CD4-positive, alpha-beta T cell (primary cell): ENCODE measurements around the gene PRAME. TPM values are rescaled to one million over a fixed set of nuclear protein-coding genes. Genes with fewer than 3 reads are reported as not detected.

ENCODE experiments used
- ATAC-seq: fragments of 200-7000 bp; cut with Tn5 transposase; one replicate; pipeline ENCODE4 v1.10.0; 2022; ENCODE audit warnings: mild to moderate bottlenecking; ENCODE audit not compliant: poor library complexity
- CTCF ChIA-PET: fragments of 350-600 bp; sonication (Branson Sonifier 250); formaldehyde crosslinking; loops from one replicate; lab custom pipeline; 2021; ENCODE audit warnings: antibody characterized with exemption, inconsistent platforms; lab: Charles Lee
- POLR2A ChIA-PET: fragments of 350-600 bp; sonication (Branson Sonifier 250); formaldehyde crosslinking; loops from one replicate; lab custom pipeline; 2021; ENCODE audit warnings: antibody characterized with exemption, inconsistent platforms; lab: Charles Lee
- DNase-seq, 14 experiments: peaks; one replicate each; pipeline ENCODE4 v3.0.0-alpha.2; 2013 to 2020; ENCODE audit warnings: mixed read lengths in 2 of 14
- H3K27ac ChIP-seq, 2 donors: one replicate each; pipeline versions ENCODE4 v1.5.1 to v1.7.0; 2013; ENCODE audit warnings: low read length in 2 of 2, low read depth in 1 of 2, mild to moderate bottlenecking in 1 of 2
- H3K27me3 ChIP-seq, 2 experiments: 1 replicate in 1 of 2; 2 replicates in 1 of 2; pipeline versions ENCODE4 v1.6.1 to v1.7.0; 2013; ENCODE audit warnings: low read length in 2 of 2, control low read depth in 1 of 2, mild to moderate bottlenecking in 1 of 2, moderate library complexity in 1 of 2; ENCODE audit not compliant: insufficient read depth in 2 of 2, control insufficient read depth in 1 of 2
- H3K36me3 ChIP-seq: one replicate; pipeline ENCODE4 v1.6.1; 2013; ENCODE audit warnings: low read length, control low read depth; ENCODE audit not compliant: insufficient read depth
- H3K4me1 ChIP-seq: one replicate; pipeline ENCODE4 v1.6.1; 2013; ENCODE audit warnings: low read length, control low read depth; ENCODE audit not compliant: insufficient read depth
- H3K4me3 ChIP-seq: one replicate; pipeline ENCODE4 v1.5.1; 2013; ENCODE audit warnings: mild to moderate bottlenecking, low read length, moderate library complexity
- H3K9me3 ChIP-seq, 2 experiments: 1 replicate in 1 of 2; 2 replicates in 1 of 2; pipeline versions ENCODE4 v1.6.1 to v1.7.0; 2013; ENCODE audit warnings: low read length in 2 of 2, mild to moderate bottlenecking in 2 of 2, control low read depth in 1 of 2, moderate library complexity in 1 of 2; ENCODE audit not compliant: control insufficient read depth in 1 of 2, insufficient read depth in 1 of 2
- H3K27ac Mint-ChIP-seq: one replicate; pipeline ENCODE4 v1.8.0; 2020; ENCODE audit warnings: mixed read lengths
- H3K27me3 Mint-ChIP-seq: one replicate; pipeline ENCODE4 v1.8.0; 2021; ENCODE audit warnings: mixed read lengths
- H3K36me3 Mint-ChIP-seq: one replicate; pipeline ENCODE4 v1.8.0; 2021; ENCODE audit warnings: low read depth, mixed read lengths
- H3K4me1 Mint-ChIP-seq: one replicate; pipeline ENCODE4 v1.8.0; 2021; ENCODE audit warnings: low read depth, mixed read lengths
- H3K4me3 Mint-ChIP-seq: one replicate; pipeline ENCODE4 v1.8.0; 2020; ENCODE audit warnings: mild to moderate bottlenecking, mixed read lengths
- H3K9me3 Mint-ChIP-seq: one replicate; pipeline ENCODE4 v1.8.0; 2020; ENCODE audit warnings: mixed read lengths
- intact Hi-C, 2 experiments: fragments of 100-400 bp; cut with DNase I in 1 of 2; cut with micrococcal nuclease in 1 of 2; formaldehyde crosslinking; loops; one replicate each; pipeline versions ENCODE4 v1.15.1 to v1.9.0; 2023 to 2025; cut with DNase I, micrococcal nuclease
- total RNA-seq, 174 experiments: library from RNA in 2 of 174; stranded (reverse) in 2 of 174; gene quantifications; one replicate each; pipeline ENCODE4 v1.2.3 and lab custom pipeline; 2021 to 2026
- TF ChIP-seq, protein P1 (sequence below): fragments of 200-600 bp; IDR thresholded peaks from one replicate; pipeline ENCODE4 v1.8.0; 2022; ENCODE audit warnings: antibody characterized with exemption, mild to moderate bottlenecking

Gene PRAME
- total RNA-seq, 2 experiments from 2014 or later, result not detected

GRCh38 chr22:22590136-22590891 is 31.2 kb upstream of the PRAME start:
- ChIA-PET CTCF (no interaction called here), POLR2A (no interaction called here)
- no peak overlapping the region for H3K4me3 ChIP-seq
- intact Hi-C loops, result loop anchor here (5.0 to 10.0 kb wide), 2 partner anchors 292 to 294 kb away; partner anchors contain the start of gene IGLL5 (in 1 of the 2)
- H3K27me3 ChIP-seq, result peaks cover 5 to 9% of the 10 kb centered on the region in 2 experiments
- no peaks in the 10 kb centered on the region for H3K4me1 Mint-ChIP-seq
- H3K9me3 ChIP-seq, result no peaks in the 10 kb centered on the region
- no peak overlapping the region for H3K4me3 Mint-ChIP-seq
- H3K27ac ChIP-seq, result no peak overlapping the region
- H3K4me1 ChIP-seq, result peaks cover 3% of the 10 kb centered on the region
- peaks cover 23% of the 10 kb centered on the region for H3K27me3 Mint-ChIP-seq
- H3K36me3 ChIP-seq, result no peaks in the 10 kb centered on the region
- TF ChIP-seq, protein P1, sequence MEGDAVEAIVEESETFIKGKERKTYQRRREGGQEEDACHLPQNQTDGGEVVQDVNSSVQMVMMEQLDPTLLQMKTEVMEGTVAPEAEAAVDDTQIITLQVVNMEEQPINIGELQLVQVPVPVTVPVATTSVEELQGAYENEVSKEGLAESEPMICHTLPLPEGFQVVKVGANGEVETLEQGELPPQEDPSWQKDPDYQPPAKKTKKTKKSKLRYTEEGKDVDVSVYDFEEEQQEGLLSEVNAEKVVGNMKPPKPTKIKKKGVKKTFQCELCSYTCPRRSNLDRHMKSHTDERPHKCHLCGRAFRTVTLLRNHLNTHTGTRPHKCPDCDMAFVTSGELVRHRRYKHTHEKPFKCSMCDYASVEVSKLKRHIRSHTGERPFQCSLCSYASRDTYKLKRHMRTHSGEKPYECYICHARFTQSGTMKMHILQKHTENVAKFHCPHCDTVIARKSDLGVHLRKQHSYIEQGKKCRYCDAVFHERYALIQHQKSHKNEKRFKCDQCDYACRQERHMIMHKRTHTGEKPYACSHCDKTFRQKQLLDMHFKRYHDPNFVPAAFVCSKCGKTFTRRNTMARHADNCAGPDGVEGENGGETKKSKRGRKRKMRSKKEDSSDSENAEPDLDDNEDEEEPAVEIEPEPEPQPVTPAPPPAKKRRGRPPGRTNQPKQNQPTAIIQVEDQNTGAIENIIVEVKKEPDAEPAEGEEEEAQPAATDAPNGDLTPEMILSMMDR, result no peak
- ATAC-seq, result no peak
- no peaks in the 10 kb centered on the region for H3K9me3 Mint-ChIP-seq
- no peak for DNase-seq
- no peaks in the 10 kb centered on the region for H3K36me3 Mint-ChIP-seq
- H3K27ac Mint-ChIP-seq, result no peak overlapping the region

- TF ChIP-seq, protein P1, result no peak
- intact Hi-C loops, result loop anchor here in 1 of 2 experiments (10.0 kb wide), 1 partner anchor 124 kb away; no protein-coding TSS in a partner anchor
- Histone ChIP-seq H3K4me3 (no peak overlapping the region), H3K9me3 (no peaks in the 10 kb centered on the region), H3K27me3 (peaks cover 5 to 9% of the 10 kb centered on the region in 2 experiments), H3K36me3 (no peaks in the 10 kb centered on the region), H3K27ac (no peak overlapping the region), H3K4me1 (no peaks in the 10 kb centered on the region)
- Mint-ChIP-seq H3K36me3 (no peaks in the 10 kb centered on the region), H3K9me3 (no peaks in the 10 kb centered on the region), H3K27ac (no peak overlapping the region), H3K27me3 (peaks cover 25% of the 10 kb centered on the region), H3K4me1 (no peaks in the 10 kb centered on the region), H3K4me3 (no peak overlapping the region)
- ATAC-seq (no peak), DNase-seq (no peak)
- ChIA-PET CTCF (interaction anchor here (1.4 kb wide), 1 partner anchor 366 kb away, joined by 4 read pairs; no protein-coding TSS in a partner anchor), POLR2A (no interaction called here)
Observed at GRCh38 chr22:22588485-22589164, 29.6 kb upstream of the PRAME start.

- Histone ChIP-seq H3K4me3 (no peak overlapping the region), H3K9me3 (no peaks in the 10 kb centered on the region), H3K27me3 (peaks cover 5 to 9% of the 10 kb centered on the region in 2 experiments), H3K36me3 (no peaks in the 10 kb centered on the region), H3K4me1 (no peaks in the 10 kb centered on the region), H3K27ac (no peak overlapping the region)
- no peaks in the 10 kb centered on the region for H3K4me1 Mint-ChIP-seq
- H3K4me3 Mint-ChIP-seq, result no peak overlapping the region
- DNase-seq (no peak), ATAC-seq (no peak)
- no peak overlapping the region for H3K27ac Mint-ChIP-seq
- CTCF ChIA-PET, result interaction anchor here (0.8 to 1.6 kb wide), 4 partner anchors 11 to 367 kb away, joined by 4 to 5 read pairs (median 4); no protein-coding TSS in a partner anchor
- TF ChIP-seq, protein P1, result no peak
- H3K36me3 Mint-ChIP-seq, result no peaks in the 10 kb centered on the region
- POLR2A ChIA-PET, result no interaction called here
- peaks cover 25% of the 10 kb centered on the region for H3K27me3 Mint-ChIP-seq
- no peaks in the 10 kb centered on the region for H3K9me3 Mint-ChIP-seq
- intact Hi-C loops, result loop anchor here in 1 of 2 experiments (1.0 to 10.0 kb wide), 3 partner anchors 123 to 541 kb away; no protein-coding TSS in a partner anchor
Observed at GRCh38 chr22:22587577-22588188, 28.6 kb upstream of the PRAME start.
